H1 (cell line): ENCODE measurements around the gene CD79A. TPM values are rescaled to one million over a fixed set of nuclear protein-coding genes. Genes with fewer than 3 reads are reported as not detected.
A peak's percentile ranks its signal among the peaks of the same experiment; 100 is the strongest.

Experiments used
- CTCF ChIA-PET: fragments of 300-600 bp; sonication (Branson Sonifier 250); formaldehyde crosslinking; loops from one replicate; lab custom pipeline; 2021; ENCODE audit not compliant: partially characterized antibody; lab: Charles Lee
- POLR2A ChIA-PET: fragments of 300-600 bp; sonication (Branson Sonifier 250); formaldehyde crosslinking; loops from one replicate; lab custom pipeline; 2021; ENCODE audit warnings: inconsistent platforms; ENCODE audit not compliant: partially characterized antibody; lab: Charles Lee
- DNase-seq, 2 experiments: peaks; one replicate each; pipeline versions ENCODE4 v3.0.0 to v3.0.0-alpha.2; 2010 to 2022; ENCODE audit warnings: low spot score in 2 of 2, low read depth in 1 of 2, mixed read lengths in 1 of 2
- FAIRE-seq: peaks from 2 replicates; lab custom pipeline; 2011; peaks lifted over from hg19 to GRCh38; lab: Jason Lieb, UNC
- H2AFZ ChIP-seq: 2 replicates; pipeline ENCODE4 v1.8.1; 2012; ENCODE audit warnings: low read length, inconsistent platforms
- H2AK5ac ChIP-seq: 2 replicates; pipeline ENCODE4 v1.6.1; 2013; ENCODE audit warnings: low read depth, low read length
- H2BK120ac ChIP-seq: replicated peaks from 2 replicates; pipeline ENCODE3; 2013; ENCODE audit warnings: low read depth, low read length, inconsistent platforms
- H2BK12ac ChIP-seq: 2 replicates; pipeline ENCODE4 v1.6.1; 2013; ENCODE audit warnings: low read depth, low read length
- H2BK15ac ChIP-seq: 2 replicates; pipeline ENCODE4 v1.6.1; 2013; ENCODE audit warnings: low read length
- H2BK20ac ChIP-seq: 2 replicates; pipeline ENCODE4 v1.6.1; 2013; ENCODE audit warnings: low read length
- H2BK5ac ChIP-seq: 2 replicates; pipeline ENCODE4 v1.6.1; 2013; ENCODE audit warnings: low read depth, low read length
- H3K14ac ChIP-seq: 2 replicates; pipeline ENCODE4 v1.6.1; 2013; ENCODE audit warnings: inconsistent platforms; ENCODE audit not compliant: insufficient read length
- H3K18ac ChIP-seq: 2 replicates; pipeline ENCODE4 v1.6.1; 2013; ENCODE audit warnings: low read length; ENCODE audit errors: extremely low read depth
- H3K23ac ChIP-seq: 2 replicates; pipeline ENCODE4 v1.6.1; 2013; ENCODE audit warnings: inconsistent platforms; ENCODE audit not compliant: insufficient read length
- H3K23me2 ChIP-seq: 2 replicates; pipeline ENCODE4 v1.6.1; 2013; ENCODE audit warnings: low read depth, low read length
- H3K27ac ChIP-seq: 2 replicates; pipeline ENCODE4 v1.6.1; 2011; ENCODE audit warnings: low read depth, low read length, inconsistent platforms
- H3K27me3 ChIP-seq, 4 experiments: replicated peaks in 1 of 4; 1 replicate in 1 of 4; 2 replicates in 3 of 4; pipeline versions ENCODE4 v1.6.1 to v1.8.1; 2011 to 2013; ENCODE audit warnings: low read length in 3 of 4, mild to moderate bottlenecking in 3 of 4, inconsistent platforms in 2 of 4, mixed read lengths in 2 of 4, moderate library complexity in 1 of 4; ENCODE audit not compliant: control insufficient read depth in 3 of 4, insufficient read depth in 3 of 4; ENCODE audit errors: extremely low read depth in 1 of 4
- H3K36me3 ChIP-seq, 4 experiments: 2 replicates each; pipeline versions ENCODE4 v1.6.1 to v1.8.1; 2011 to 2013; ENCODE audit warnings: mild to moderate bottlenecking in 4 of 4, low read length in 3 of 4, moderate library complexity in 2 of 4, control low read depth in 1 of 4, inconsistent platforms in 1 of 4; ENCODE audit not compliant: insufficient read depth in 4 of 4, control insufficient read depth in 2 of 4
- H3K4ac ChIP-seq: replicated peaks from 2 replicates; pipeline ENCODE3; 2013; ENCODE audit warnings: low read length, low read depth, mixed read lengths, inconsistent platforms; ENCODE audit not compliant: insufficient read length
- H3K4me1 ChIP-seq, 4 experiments: replicated peaks in 1 of 4; 1 replicate in 1 of 4; 2 replicates in 3 of 4; pipeline versions ENCODE4 v1.6.1 to v1.8.1; 2011 to 2013; ENCODE audit warnings: low read length in 3 of 4, inconsistent platforms in 2 of 4, mixed read lengths in 1 of 4; ENCODE audit not compliant: insufficient read depth in 4 of 4, control insufficient read depth in 3 of 4
- H3K4me2 ChIP-seq, 2 experiments: 2 replicates each; pipeline versions ENCODE4 v1.6.1 to v1.8.1; 2011 to 2013; ENCODE audit warnings: low read depth in 2 of 2, low read length in 2 of 2, control low read depth in 1 of 2, inconsistent platforms in 1 of 2, mild to moderate bottlenecking in 1 of 2; ENCODE audit not compliant: insufficient read depth in 1 of 2
- H3K4me3 ChIP-seq, 4 experiments: fragments of 200-600, 300-600 bp in 1 of 4; sonication (generic), shearing (Covaris generic), sonication (Bioruptor Twin) in 1 of 4; 2 replicates each; pipeline versions ENCODE4 v1.5.1 to v1.8.1; 2011 to 2016; ENCODE audit warnings: low read length in 4 of 4, low read depth in 3 of 4, control low read depth in 2 of 4, inconsistent platforms in 2 of 4, mild to moderate bottlenecking in 2 of 4, mixed read lengths in 1 of 4, moderate library complexity in 1 of 4; ENCODE audit not compliant: insufficient read depth in 2 of 4; ENCODE audit errors: extremely low read depth in 1 of 4
- H3K56ac ChIP-seq: replicated peaks from 2 replicates; pipeline ENCODE3; 2013; ENCODE audit warnings: low read depth, mild to moderate bottlenecking, mixed read lengths, low read length, inconsistent platforms; ENCODE audit not compliant: insufficient read length
- H3K79me1 ChIP-seq: 2 replicates; pipeline ENCODE4 v1.6.1; 2013; ENCODE audit warnings: low read depth, low read length, control low read depth
- H3K79me2 ChIP-seq, 2 experiments: 2 replicates each; pipeline versions ENCODE4 v1.6.1 to v1.8.1; 2012 to 2013; ENCODE audit warnings: low read length in 2 of 2, mild to moderate bottlenecking in 2 of 2, inconsistent platforms in 1 of 2; ENCODE audit not compliant: insufficient read depth in 2 of 2, control insufficient read depth in 1 of 2
- H3K9ac ChIP-seq, 4 experiments: replicated peaks in 1 of 4; 1 replicate in 1 of 4; 2 replicates in 3 of 4; pipeline versions ENCODE4 v1.6.1 to v1.8.1; 2011 to 2013; ENCODE audit warnings: low read depth in 3 of 4, low read length in 3 of 4, control low read depth in 2 of 4, mild to moderate bottlenecking in 2 of 4, moderate library complexity in 2 of 4, inconsistent platforms in 1 of 4; ENCODE audit errors: extremely low read depth in 1 of 4
- H3K9me3 ChIP-seq, 2 experiments: 2 replicates each; pipeline versions ENCODE4 v1.6.1 to v1.8.1; 2012 to 2013; ENCODE audit warnings: mild to moderate bottlenecking in 2 of 2, moderate library complexity in 2 of 2, control low read depth in 1 of 2, inconsistent platforms in 1 of 2, low read depth in 1 of 2, low read length in 1 of 2, mixed read lengths in 1 of 2; ENCODE audit not compliant: insufficient read depth in 2 of 2
- H4K20me1 ChIP-seq, 2 experiments: replicated peaks in 1 of 2; 2 replicates each; pipeline versions ENCODE3 to v1.8.1; 2011 to 2013; ENCODE audit warnings: inconsistent platforms in 2 of 2, low read length in 2 of 2, mild to moderate bottlenecking in 1 of 2; ENCODE audit not compliant: insufficient read depth in 2 of 2, control insufficient read depth in 1 of 2
- H4K5ac ChIP-seq: 2 replicates; pipeline ENCODE4 v1.6.1; 2013; ENCODE audit warnings: low read length, low read depth, mixed read lengths, inconsistent platforms; ENCODE audit not compliant: insufficient read length
- H4K8ac ChIP-seq: 2 replicates; pipeline ENCODE4 v1.8.0; 2013; ENCODE audit warnings: mild to moderate bottlenecking, moderate library complexity, low read length, inconsistent platforms; ENCODE audit not compliant: insufficient read depth; ENCODE audit errors: extremely low read depth
- H4K91ac ChIP-seq: replicated peaks from 2 replicates; pipeline ENCODE3; 2013; ENCODE audit warnings: low read length, mixed read lengths, inconsistent platforms; ENCODE audit not compliant: insufficient read length
- BCL11A ChIP-seq, 2 experiments: IDR thresholded peaks; one replicate each; pipeline ENCODE4 v1.6.1; 2011; ENCODE audit warnings: low read depth in 2 of 2, low read length in 2 of 2, mild to moderate bottlenecking in 2 of 2
- HDAC6 ChIP-seq: IDR thresholded peaks from one replicate; pipeline ENCODE4 v1.7.1; 2012; ENCODE audit warnings: low read depth, mild to moderate bottlenecking, inconsistent platforms, low read length, moderate library complexity
- MAFK ChIP-seq: IDR thresholded peaks from 2 replicates; pipeline ENCODE4 v1.6.1; 2012; ENCODE audit warnings: low read depth, mild to moderate bottlenecking, improper control_type of control experiment, low read length
- POLR2A ChIP-seq, 2 experiments: IDR thresholded peaks; 1 replicate in 1 of 2; 2 replicates in 1 of 2; pipeline ENCODE4 v1.6.1; 2011; ENCODE audit warnings: low read depth in 2 of 2, low read length in 2 of 2, mild to moderate bottlenecking in 2 of 2; ENCODE audit errors: control extremely low read depth in 1 of 2
- RFX5 ChIP-seq: IDR thresholded peaks from 2 replicates; pipeline ENCODE4 v1.6.1; 2011; ENCODE audit warnings: low read depth, low read length, improper control_type of control experiment, borderline replicate concordance
- SRF ChIP-seq: IDR thresholded peaks from 2 replicates; pipeline ENCODE4 v1.6.1; 2011; ENCODE audit warnings: mild to moderate bottlenecking, low read depth, low read length, moderate library complexity
- WGBS, 2 experiments: shearing (Covaris generic) in 1 of 2; methylation state at CpG; one replicate each; pipeline versions ENCODE4 v1.1.6 to v1.1.7; 2013 to 2015; ENCODE audit warnings: low lambda C conversion rate in 2 of 2, mixed read lengths in 2 of 2, inconsistent platforms in 1 of 2, low coverage in 1 of 2, missing lambda C conversion rate in 1 of 2; ENCODE audit not compliant: insufficient replicate concordance in 2 of 2, insufficient coverage in 1 of 2, insufficient read length in 1 of 2; ENCODE audit errors: extremely low coverage in 1 of 2, missing lambda C conversion rate in 1 of 2; 5-methylcytosine and 5-hydroxymethylcytosine counted together
- polyA plus RNA-seq, 7 experiments: library from polyadenylated mRNA; depleted of rRNA in 3 of 7; stranded (reverse) in 5 of 7; unstranded in 2 of 7; fragments of >200 nt in 5 of 7; fragments of 200-250 nt in 2 of 7; gene quantifications; 1 replicate in 5 of 7; 2 replicates in 1 of 7; 4 replicates in 1 of 7; pipeline versions ENCODE4 v1.2.1 to v1.2.3, GENCODE V29; 2011 to 2013; ENCODE audit warnings: missing spikeins in 2 of 7, mixed read lengths in 2 of 7
- total RNA-seq: library from RNA; stranded (reverse); fragmentation: NEBNext Ultra II Directional; extraction: Animal tissue kit (Norgen Biotek cat#: 25700); gene quantifications from 2 replicates; pipeline ENCODE4 v1.2.1, GENCODE V29; 2021

The CD79A gene
- total and polyA plus RNA-seq, 2 of the 8 experiments (the other 6 are each of a cell fraction or from before 2014, with no cell fraction given) = 0.54 to 0.77 TPM

GRCh38 chr19:41861116-41861768 lies 15.8 kb upstream of the CD79A start:
- H3K4me2 ChIP-seq = peak overlapping the region; percentile 92 to 97
- FAIRE-seq (no peak), DNase-seq (no peak)
- H3K4ac ChIP-seq = peak overlapping the region; percentile 27
- no peak overlapping the region for H4K8ac ChIP-seq
- no peak overlapping the region for H2BK20ac ChIP-seq
- CTCF ChIA-PET = interaction anchor here (2.0 to 2.2 kb wide), 2 partner anchors 12 to 89 kb away, joined by 5 to 12 read pairs; no protein-coding TSS in a partner anchor
- WGBS, 2 experiments = 68% methylated on average over 9 of the region's 9 CpGs; no CpG with 5 or more reads in 1 of the 2 experiments
- H3K9me3 ChIP-seq = no peaks in the 10 kb centered on the region
- H3K56ac ChIP-seq = peak overlapping the region; percentile 93
- POLR2A ChIA-PET = interaction anchor here (0.6 to 7.9 kb wide), 33 partner anchors 10 to 1613 kb away, joined by 3 to 200 read pairs (median 4); partner anchors contain the start of genes ARHGEF1, B3GNT8, CD79A and DMAC2
- H3K23ac ChIP-seq = no peak overlapping the region
- peak overlapping the region; percentile 38 for H4K5ac ChIP-seq
- H3K4me1 ChIP-seq = peaks cover 3 to 27% (median 14%) of the 10 kb centered on the region in 4 experiments
- H3K9ac ChIP-seq = peak overlapping the region; percentile 98 to 100 (median 99)
- H2AFZ ChIP-seq = no peak overlapping the region
- H3K23me2 ChIP-seq = peaks cover 6% of the 10 kb centered on the region
- H2BK12ac ChIP-seq = no peak overlapping the region
- H3K36me3 ChIP-seq = peaks cover 47 to 54% (median 51%) of the 10 kb centered on the region in 4 experiments
- H3K14ac ChIP-seq = no peak overlapping the region
- peaks cover 22 to 58% of the 10 kb centered on the region in 2 experiments for H3K79me2 ChIP-seq
- H3K4me3 ChIP-seq = peak overlapping the region; percentile 81 to 99 (median 96)
- H3K27ac ChIP-seq = peak overlapping the region; percentile 95
- H3K27me3 ChIP-seq = no peaks in the 10 kb centered on the region
- no peak overlapping the region for H2BK15ac ChIP-seq
- TF ChIP-seq HDAC6 (no peak), BCL11A (IDR thresholded peaks at IDR 0.05; ENCODE audit: low read depth in 2 of 2, low read length in 2 of 2) (no peak), POLR2A (IDR thresholded peaks at IDR 0.05; ENCODE audit: control extremely low read depth in 1 of 2, low read depth in 2 of 2, low read length in 2 of 2) (peak; percentile 11 to 49; a peak in 2 of 3 replicates), RFX5 (no peak), SRF (no peak), MAFK (no peak)
- no peak overlapping the region for H2BK120ac ChIP-seq
- H4K91ac ChIP-seq = no peak overlapping the region
- H2BK5ac ChIP-seq = peak overlapping the region; percentile 98
- peak overlapping the region; percentile 78; the same call in 1 of the 2 replicates for H2AK5ac ChIP-seq
- peaks cover 22 to 26% of the 10 kb centered on the region in 2 experiments for H4K20me1 ChIP-seq
- H3K18ac ChIP-seq = peak overlapping the region; percentile 92; the same call in 1 of the 2 replicates
- H3K79me1 ChIP-seq = peaks cover 20% of the 10 kb centered on the region
